22Rv1 (cell line): ENCODE results near the gene TNRC6C.

Experiments used
- ZFX ChIP-seq: fragments of 450-650 bp; IDR thresholded peaks from 2 replicates; pipeline ENCODE4 v1.6.1; 2017; ENCODE audit warnings: antibody characterized with exemption, borderline replicate concordance
- TF ChIP-seq, protein P1 (sequence below): fragments of 450-650 bp; IDR thresholded peaks from 2 replicates; pipeline ENCODE4 v1.5.1; 2017; ENCODE audit warnings: mild to moderate bottlenecking

DNA sequence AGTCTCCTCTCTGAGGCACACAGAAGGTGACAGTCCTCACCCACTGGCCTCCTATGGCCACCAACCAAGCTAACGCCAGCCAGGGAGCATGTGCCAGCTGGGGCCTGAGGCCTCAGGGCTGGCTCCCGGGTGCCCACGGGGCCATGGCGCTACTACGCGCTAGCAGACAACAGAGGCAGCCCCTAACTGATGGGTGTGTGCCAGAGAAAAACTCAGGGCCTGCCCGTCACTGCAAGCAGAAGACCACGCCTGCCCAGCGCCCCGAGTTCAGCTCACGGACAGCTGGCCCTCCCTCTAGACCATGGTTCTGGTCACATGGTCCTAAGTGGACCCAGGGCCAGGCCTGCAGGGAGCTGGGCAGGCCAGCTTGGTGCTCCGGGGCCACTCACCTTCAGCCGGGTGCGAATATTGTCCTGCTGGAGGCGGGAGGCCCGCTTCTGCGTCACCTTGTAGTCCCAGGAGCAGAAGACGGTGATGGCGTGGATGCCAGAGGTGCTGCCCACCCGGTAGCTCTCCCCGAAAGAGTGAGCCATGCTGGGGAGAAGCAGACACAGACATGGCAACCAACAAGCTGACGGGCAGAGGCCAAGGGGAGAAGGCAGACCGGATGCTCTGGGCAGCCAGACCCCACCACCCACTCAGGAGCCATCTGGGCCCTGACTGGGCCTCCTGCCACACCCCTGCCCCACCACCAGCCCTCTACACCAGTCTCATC lies 163.9 kb downstream of the TNRC6C start:
- TF ChIP-seq, protein P1, sequence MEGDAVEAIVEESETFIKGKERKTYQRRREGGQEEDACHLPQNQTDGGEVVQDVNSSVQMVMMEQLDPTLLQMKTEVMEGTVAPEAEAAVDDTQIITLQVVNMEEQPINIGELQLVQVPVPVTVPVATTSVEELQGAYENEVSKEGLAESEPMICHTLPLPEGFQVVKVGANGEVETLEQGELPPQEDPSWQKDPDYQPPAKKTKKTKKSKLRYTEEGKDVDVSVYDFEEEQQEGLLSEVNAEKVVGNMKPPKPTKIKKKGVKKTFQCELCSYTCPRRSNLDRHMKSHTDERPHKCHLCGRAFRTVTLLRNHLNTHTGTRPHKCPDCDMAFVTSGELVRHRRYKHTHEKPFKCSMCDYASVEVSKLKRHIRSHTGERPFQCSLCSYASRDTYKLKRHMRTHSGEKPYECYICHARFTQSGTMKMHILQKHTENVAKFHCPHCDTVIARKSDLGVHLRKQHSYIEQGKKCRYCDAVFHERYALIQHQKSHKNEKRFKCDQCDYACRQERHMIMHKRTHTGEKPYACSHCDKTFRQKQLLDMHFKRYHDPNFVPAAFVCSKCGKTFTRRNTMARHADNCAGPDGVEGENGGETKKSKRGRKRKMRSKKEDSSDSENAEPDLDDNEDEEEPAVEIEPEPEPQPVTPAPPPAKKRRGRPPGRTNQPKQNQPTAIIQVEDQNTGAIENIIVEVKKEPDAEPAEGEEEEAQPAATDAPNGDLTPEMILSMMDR, result no peak
- no peak for TF ChIP-seq ZFX
